ENCODE results near the gene GM2A. TPM values are rescaled to one million over a fixed set of nuclear protein-coding genes. Genes with fewer than 3 reads are reported as not detected.

The GM2A gene
- total RNA-seq, 1 donor from 2014 or later: 38.7 TPM

Other genes starting within 250 kb of the GM2A start
- 4,437 TPM for gene GPX3, start 232.6 kb upstream of the GM2A start, total RNA-seq
- gene TNIP1, start 172.2 kb upstream of the GM2A start, total RNA-seq: 285 TPM
- 631 TPM for gene ANXA6, start 95.4 kb upstream of the GM2A start, total RNA-seq
- gene CCDC69, start 29.1 kb upstream of the GM2A start, total RNA-seq: 184 TPM
- gene SLC36A3, start 50.6 kb downstream of the GM2A start, total RNA-seq: not detected
- gene SLC36A2, start 94.4 kb downstream of the GM2A start, total RNA-seq: not detected
- gene SLC36A1, start 194.4 kb downstream of the GM2A start, total RNA-seq: 23.3 TPM

Data from mesenteric fat pad (tissue), 1 donor.